Neural crest cell (in vitro differentiated cells): ENCODE measurements around the gene ABHD13. TPM values are rescaled to one million over a fixed set of nuclear protein-coding genes. Genes with fewer than 3 reads are reported as not detected.

Experiments used
- DNase-seq: peaks from one replicate; pipeline ENCODE4 v3.0.0; 2021; ENCODE audit warnings: low read depth, mixed read lengths, low spot score
- H3K27ac Mint-ChIP-seq: one replicate; pipeline ENCODE4 v1.8.0; 2021; ENCODE audit warnings: mild to moderate bottlenecking, mixed read lengths; ENCODE audit not compliant: unreplicated experiment
- H3K27me3 Mint-ChIP-seq: 2 replicates; pipeline ENCODE4 v1.8.0; 2021; ENCODE audit warnings: low read depth, mild to moderate bottlenecking, mixed read lengths
- H3K36me3 Mint-ChIP-seq: 2 replicates; pipeline ENCODE4 v1.8.0; 2021; ENCODE audit warnings: low read depth, mild to moderate bottlenecking, mixed read lengths
- H3K4me1 Mint-ChIP-seq: 2 replicates; pipeline ENCODE4 v1.8.0; 2021; ENCODE audit warnings: mixed read lengths
- H3K4me3 Mint-ChIP-seq: one replicate; pipeline ENCODE4 v1.8.0; 2021; ENCODE audit warnings: mild to moderate bottlenecking, mixed read lengths
- H3K9me3 Mint-ChIP-seq: 2 replicates; pipeline ENCODE4 v1.8.0; 2021; ENCODE audit warnings: mixed read lengths
- CTCF ChIP-seq: fragments of 200-600 bp; sonication (generic); conservative IDR thresholded peaks from 2 replicates; pipeline ENCODE4 v1.5.0; 2021; ENCODE audit warnings: antibody characterized with exemption, mild to moderate bottlenecking
- total RNA-seq: library from RNA; stranded (reverse); gene quantifications from 2 replicates; pipeline ENCODE4 v1.2.1, GENCODE V29; 2021

ABHD13 gene
- total RNA-seq, 1 donor from 2014 or later, result 8.1 TPM

GRCh38 chr13:108223687-108224503, 5.7 kb downstream of the ABHD13 start:
- no peak overlapping the region for H3K4me3 Mint-ChIP-seq

GRCh38 chr13:108225440-108225839, 7.2 kb downstream of the ABHD13 start:
- TF ChIP-seq CTCF, result no peak
- no peaks in the 10 kb centered on the region for H3K9me3 Mint-ChIP-seq
- H3K36me3 Mint-ChIP-seq, result no peaks in the 10 kb centered on the region
- no peak for DNase-seq
- no peak overlapping the region for H3K27ac Mint-ChIP-seq
- peaks cover 19% of the 10 kb centered on the region for H3K4me1 Mint-ChIP-seq
- no peak overlapping the region for H3K4me3 Mint-ChIP-seq
- H3K27me3 Mint-ChIP-seq, result no peaks in the 10 kb centered on the region

More at GRCh38 chr13:108223687-108224503, 5.7 kb downstream of the ABHD13 start:
- no peaks in the 10 kb centered on the region for H3K36me3 Mint-ChIP-seq
- no peaks in the 10 kb centered on the region for H3K27me3 Mint-ChIP-seq
- H3K4me1 Mint-ChIP-seq, result peaks cover 34% of the 10 kb centered on the region
- no peak for TF ChIP-seq CTCF
- no peak for DNase-seq
- H3K9me3 Mint-ChIP-seq, result no peaks in the 10 kb centered on the region
- no peak overlapping the region for H3K27ac Mint-ChIP-seq

- DNase-seq, result no peak
- H3K4me1 Mint-ChIP-seq, result peaks cover 16% of the 10 kb centered on the region
- no peak for TF ChIP-seq CTCF
- H3K27ac Mint-ChIP-seq, result no peak overlapping the region
- no peaks in the 10 kb centered on the region for H3K36me3 Mint-ChIP-seq
- H3K9me3 Mint-ChIP-seq, result no peaks in the 10 kb centered on the region
- H3K27me3 Mint-ChIP-seq, result no peaks in the 10 kb centered on the region
- H3K4me3 Mint-ChIP-seq, result no peak overlapping the region
Measured at GRCh38 chr13:108226184-108226583, 8.0 kb downstream of the ABHD13 start.

- Mint-ChIP-seq H3K4me3 (no peak overlapping the region), H3K36me3 (no peaks in the 10 kb centered on the region), H3K27ac (no peak overlapping the region)
Measured at GRCh38 chr13:108227651-108228272, 9.6 kb downstream of the ABHD13 start.

GRCh38 chr13:108230377-108230776, 12.2 kb downstream of the ABHD13 start:
- no peaks in the 10 kb centered on the region for H3K27me3 Mint-ChIP-seq
- no peak for TF ChIP-seq CTCF
- no peaks in the 10 kb centered on the region for H3K9me3 Mint-ChIP-seq
- no peak overlapping the region for H3K4me3 Mint-ChIP-seq
- DNase-seq, result no peak
- H3K4me1 Mint-ChIP-seq, result peaks cover 15% of the 10 kb centered on the region
- H3K27ac Mint-ChIP-seq, result no peak overlapping the region
- peaks cover 4% of the 10 kb centered on the region for H3K36me3 Mint-ChIP-seq

More at GRCh38 chr13:108227651-108228272, 9.6 kb downstream of the ABHD13 start:
- Mint-ChIP-seq H3K9me3 (no peaks in the 10 kb centered on the region), H3K4me1 (peaks cover 15% of the 10 kb centered on the region), H3K27me3 (no peaks in the 10 kb centered on the region)
- peak; percentile 24 for DNase-seq
- peak; percentile 92 for TF ChIP-seq CTCF
